ENCODE results near the gene PLK3.

DNA sequence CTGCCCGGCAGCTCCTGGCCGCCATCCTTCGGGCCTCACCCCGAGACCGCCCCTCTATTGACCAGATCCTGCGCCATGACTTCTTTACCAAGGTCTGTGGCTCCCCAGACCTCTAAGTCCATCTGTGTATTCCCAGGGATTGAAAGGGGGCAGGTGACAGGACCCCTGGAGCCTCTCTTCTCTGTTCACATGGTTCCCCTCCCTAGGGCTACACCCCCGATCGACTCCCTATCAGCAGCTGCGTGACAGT is 2.8 kb downstream of the PLK3 start:
- TF ChIP-seq, protein P1, sequence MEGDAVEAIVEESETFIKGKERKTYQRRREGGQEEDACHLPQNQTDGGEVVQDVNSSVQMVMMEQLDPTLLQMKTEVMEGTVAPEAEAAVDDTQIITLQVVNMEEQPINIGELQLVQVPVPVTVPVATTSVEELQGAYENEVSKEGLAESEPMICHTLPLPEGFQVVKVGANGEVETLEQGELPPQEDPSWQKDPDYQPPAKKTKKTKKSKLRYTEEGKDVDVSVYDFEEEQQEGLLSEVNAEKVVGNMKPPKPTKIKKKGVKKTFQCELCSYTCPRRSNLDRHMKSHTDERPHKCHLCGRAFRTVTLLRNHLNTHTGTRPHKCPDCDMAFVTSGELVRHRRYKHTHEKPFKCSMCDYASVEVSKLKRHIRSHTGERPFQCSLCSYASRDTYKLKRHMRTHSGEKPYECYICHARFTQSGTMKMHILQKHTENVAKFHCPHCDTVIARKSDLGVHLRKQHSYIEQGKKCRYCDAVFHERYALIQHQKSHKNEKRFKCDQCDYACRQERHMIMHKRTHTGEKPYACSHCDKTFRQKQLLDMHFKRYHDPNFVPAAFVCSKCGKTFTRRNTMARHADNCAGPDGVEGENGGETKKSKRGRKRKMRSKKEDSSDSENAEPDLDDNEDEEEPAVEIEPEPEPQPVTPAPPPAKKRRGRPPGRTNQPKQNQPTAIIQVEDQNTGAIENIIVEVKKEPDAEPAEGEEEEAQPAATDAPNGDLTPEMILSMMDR (conservative IDR thresholded peaks at IDR 0.05), result no peak
- TF ChIP-seq ZFX (IDR thresholded peaks at IDR 0.05), result no peak
